ENCODE results near the gene CDCP1.

The CDCP1 gene

DNA sequence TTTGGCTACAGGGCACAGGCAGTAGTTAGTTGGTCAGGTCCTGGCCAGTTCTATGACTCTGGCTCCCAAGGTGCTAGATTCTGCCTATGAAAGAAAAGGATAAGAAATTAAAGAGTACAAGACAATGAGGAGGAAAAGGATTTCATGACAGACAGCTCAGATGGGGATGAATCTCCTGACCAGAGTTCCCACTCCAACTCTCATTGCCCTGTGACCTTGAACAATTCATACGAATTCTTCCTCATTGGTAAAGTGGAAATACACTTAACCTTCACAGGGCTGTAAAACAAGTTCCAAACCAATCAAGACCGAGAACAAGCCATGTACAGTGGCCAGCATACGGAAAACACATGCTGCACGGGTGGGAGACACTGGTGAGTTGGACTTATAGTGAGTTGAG, 96.4 kb downstream of the CDCP1 start:
- DNase-seq = no peak

DNA sequence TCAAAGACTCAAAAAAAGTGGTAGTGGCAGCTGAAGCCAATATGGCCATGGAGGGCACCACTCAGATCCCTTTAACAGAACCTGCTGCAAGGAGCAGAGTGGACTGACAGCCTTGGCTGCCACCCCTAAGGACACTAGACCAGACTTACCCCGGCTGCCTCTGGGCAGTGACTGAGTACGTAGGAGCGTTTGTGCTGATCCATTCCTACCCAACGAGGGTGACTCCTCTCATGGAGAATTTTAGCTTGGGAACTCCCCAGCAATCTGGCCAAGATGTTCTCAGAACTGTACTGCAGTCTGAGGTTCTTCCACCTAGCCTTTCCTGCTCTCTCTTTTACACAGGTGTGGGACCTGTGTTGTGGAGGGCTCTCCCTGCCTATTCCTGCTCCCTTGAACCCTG, 97.9 kb downstream of the CDCP1 start:
- no peak for DNase-seq

DNA sequence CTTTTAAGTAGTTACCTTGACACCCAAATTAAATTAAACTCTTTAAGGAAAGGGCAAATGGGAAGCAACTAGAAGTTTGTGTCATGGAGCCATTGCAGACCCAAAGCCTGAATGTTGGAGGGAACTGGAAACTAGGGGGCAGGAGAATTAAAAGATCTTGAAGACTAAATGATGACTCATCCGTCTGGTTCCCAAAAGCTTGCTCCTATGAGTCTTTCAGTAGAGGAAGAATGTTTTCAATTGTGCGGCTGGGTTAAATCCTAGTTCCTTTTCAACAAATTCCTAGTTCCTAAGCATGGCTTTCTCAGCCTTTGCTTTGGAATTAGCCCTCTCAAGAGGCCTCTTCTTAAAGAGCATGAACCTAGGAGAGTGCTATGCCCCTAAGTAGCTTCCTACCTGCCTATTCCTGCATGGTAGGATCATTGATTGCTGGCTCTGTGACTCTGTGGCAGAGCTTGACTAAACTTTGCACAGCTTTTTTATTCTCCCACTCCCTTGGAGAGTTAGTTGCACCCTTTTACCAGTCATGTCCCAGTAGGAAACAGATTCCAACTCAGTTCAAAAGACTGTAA, 102.4 kb downstream of the CDCP1 start:
- no peak for DNase-seq

DNA sequence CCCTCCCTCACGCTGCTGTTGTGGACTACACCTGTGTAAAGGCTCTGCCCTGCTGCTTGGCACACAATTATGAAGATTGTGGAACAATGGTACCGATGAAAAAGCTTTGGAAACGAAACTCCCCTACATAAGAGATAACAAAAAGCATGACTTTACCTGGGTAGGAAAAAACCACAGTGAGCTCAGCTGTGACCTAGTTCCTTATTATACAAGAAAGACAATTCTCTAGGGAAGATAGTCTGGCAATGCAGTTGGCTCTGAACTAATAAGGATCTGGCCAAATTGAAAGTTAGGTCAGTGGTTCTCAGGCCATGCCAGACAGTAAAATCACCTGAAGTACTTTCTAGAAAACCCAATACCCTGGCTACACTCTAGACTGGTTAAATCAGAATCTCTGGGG, 104.0 kb downstream of the CDCP1 start:
- DNase-seq = no peak

DNA sequence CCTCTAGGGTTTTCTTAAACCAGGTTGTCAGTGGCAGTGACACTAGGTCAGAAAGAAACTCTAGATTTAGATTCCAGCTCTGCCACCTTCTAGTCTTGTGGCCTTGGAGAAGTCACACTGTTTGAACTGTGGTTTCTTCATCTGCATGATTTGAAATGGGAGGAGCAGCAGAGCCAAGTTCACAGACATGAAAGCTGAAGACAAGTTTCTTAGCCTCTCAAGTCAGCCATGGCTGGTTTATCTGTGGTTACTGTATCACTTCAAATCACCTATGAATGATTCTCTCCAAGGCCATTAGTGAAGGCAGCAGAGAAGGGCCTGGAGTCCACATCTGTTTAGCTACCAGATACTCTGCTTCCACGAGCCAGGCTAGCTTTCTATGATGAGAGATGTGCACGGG, 104.5 kb downstream of the CDCP1 start:
- no peak for DNase-seq

DNA sequence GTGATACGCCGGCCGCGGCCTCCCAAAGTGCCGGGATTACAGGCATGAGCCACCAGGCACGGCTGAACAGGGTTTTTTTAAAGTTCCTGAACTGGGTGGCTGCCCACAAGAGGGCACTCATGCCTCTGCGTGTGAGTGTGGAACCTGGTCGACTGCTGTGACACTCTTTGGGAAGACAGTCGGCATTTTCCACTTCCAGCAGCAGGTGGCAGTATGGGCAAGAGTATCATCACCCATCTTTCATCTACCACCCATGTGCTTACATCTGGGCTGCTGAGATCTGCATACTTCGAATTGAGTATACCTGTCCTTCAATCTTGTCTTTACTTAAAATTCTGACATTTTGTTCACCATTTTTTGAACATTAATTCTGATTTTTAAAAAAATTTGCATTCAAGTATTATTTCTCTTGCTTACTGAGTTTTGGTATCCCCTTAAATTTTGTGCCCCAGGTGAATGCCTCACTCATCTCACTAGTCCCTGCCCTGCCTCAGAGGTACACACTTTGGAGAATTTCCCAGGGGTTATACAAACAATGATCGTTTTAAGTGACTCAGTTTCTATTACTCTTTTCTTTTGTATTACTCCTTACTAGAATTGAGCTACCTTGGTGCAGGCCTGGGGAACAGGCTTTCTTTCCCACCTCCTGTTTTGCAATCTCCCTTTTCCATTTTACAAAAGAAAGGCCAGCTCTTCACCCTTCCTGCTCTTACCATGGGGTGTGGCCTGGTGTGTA, 108.3 kb downstream of the CDCP1 start:
- DNase-seq = peak; percentile 67

DNA sequence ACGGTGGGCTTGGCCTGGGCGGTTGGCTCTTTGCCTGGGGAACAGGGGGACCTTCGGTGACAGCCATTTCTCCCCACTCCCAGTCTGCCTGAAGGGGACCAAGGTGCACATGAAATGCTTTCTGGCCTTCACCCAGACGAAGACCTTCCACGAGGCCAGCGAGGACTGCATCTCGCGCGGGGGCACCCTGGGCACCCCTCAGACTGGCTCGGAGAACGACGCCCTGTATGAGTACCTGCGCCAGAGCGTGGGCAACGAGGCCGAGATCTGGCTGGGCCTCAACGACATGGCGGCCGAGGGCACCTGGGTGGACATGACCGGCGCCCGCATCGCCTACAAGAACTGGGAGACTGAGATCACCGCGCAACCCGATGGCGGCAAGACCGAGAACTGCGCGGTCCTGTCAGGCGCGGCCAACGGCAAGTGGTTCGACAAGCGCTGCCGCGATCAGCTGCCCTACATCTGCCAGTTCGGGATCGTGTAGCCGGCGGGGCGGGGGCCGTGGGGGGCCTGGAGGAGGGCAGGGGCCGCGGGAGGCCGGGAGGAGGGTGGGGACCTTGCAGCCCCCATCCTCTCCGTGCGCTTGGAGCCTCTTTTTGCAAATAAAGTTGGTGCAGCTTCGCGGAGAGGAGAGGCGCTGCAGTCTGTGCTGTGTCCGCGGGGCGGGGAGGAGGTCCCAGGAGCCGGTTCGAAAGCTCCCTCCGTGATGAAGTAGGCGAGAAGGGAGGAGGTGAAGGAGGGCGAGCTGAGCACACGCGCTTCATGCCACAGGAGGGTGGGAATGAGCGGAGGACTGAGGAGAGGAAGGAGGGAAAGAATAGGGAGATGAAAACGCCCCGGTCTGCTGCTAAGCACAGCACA, 110.5 kb downstream of the CDCP1 start:
- no peak for DNase-seq

DNA sequence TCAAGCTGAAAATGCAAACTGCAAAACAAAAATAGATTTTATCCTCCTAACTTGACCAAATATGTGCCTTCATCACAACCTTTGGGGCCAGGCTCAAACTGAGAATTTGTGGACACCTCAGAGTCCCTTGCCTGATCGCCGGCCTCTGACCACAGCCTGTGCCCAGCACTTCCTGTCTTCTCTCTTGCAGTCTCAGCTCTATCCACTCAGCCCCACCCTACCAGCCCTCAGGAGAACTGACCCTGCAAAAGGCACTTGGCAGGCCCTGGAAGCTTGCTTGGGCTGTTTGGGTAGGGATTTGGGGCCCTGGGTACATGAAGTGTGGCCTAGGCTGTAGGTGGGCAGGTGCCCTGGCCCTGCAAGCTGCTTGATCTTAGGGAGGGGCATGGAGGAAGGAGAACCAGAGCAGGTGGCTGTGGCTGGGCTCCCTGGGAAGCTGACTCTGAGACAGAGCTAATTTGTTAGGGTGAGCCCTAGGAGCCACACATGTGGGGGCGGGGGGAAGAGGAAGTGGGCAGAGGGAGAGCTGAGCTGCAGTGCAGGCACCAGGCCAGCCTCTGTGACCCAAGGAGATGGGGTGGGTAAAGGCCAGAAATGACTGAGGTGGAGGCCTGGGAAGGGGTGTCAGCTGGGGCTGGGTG, 111.4 kb downstream of the CDCP1 start:
- no peak for DNase-seq

DNA sequence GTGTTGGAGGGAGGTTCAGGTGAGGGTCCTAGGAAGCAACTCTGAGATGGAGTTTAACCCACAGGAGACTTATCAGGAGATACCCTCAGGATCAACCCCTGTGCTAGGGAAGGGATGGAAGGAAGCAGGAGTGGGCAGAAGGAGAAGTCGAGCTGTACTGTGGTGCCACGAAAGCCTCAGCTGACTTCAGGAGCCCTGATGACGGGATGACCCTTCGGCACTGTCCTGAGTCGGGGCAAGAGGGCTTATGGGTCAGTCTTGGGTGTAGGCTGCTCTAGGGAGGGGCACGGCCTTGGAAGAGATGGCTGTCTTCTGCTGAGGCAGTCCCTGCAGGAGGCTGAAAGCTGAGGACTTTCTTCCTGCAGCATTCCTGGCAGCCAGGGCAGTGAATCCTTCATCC, 112.4 kb downstream of the CDCP1 start:
- no peak for DNase-seq
